RWPE2 (cell line): ENCODE data around the gene CIB4.

Source experiments
- ATAC-seq: fragments of 200-7000 bp; cut with Tn5 transposase; 3 replicates; pipeline ENCODE4 v1.9.1; 2021; ENCODE audit warnings: low read depth
- DNase-seq: peaks from one replicate; pipeline ENCODE4 v3.0.0-alpha.2; 2020; ENCODE audit warnings: low spot score
- H3K27ac ChIP-seq: fragments of 450-650 bp; 2 replicates; pipeline ENCODE4 v1.5.1; 2017; ENCODE audit warnings: mild to moderate bottlenecking; ENCODE audit not compliant: poor library complexity, severe bottlenecking
- H3K27me3 ChIP-seq: fragments of 250-450 bp; sonication (Bioruptor Pico); 2 replicates; pipeline ENCODE4 v1.5.1; 2021; ENCODE audit warnings: mild to moderate bottlenecking, moderate library complexity; ENCODE audit not compliant: insufficient read depth, poor library complexity, severe bottlenecking
- H3K36me3 ChIP-seq: fragments of 250-450 bp; sonication (Bioruptor Pico); 2 replicates; pipeline ENCODE4 v1.5.1; 2020; ENCODE audit warnings: low read depth, mild to moderate bottlenecking, moderate library complexity
- H3K4me1 ChIP-seq: fragments of 250-450 bp; sonication (Bioruptor Pico); 2 replicates; pipeline ENCODE4 v1.5.1; 2021; ENCODE audit warnings: mild to moderate bottlenecking, moderate library complexity; ENCODE audit not compliant: insufficient read depth, poor library complexity, severe bottlenecking
- H3K4me3 ChIP-seq: fragments of 250-450 bp; sonication (Bioruptor Pico); 2 replicates; pipeline ENCODE4 v1.5.1; 2021; ENCODE audit warnings: mild to moderate bottlenecking, moderate library complexity; ENCODE audit not compliant: severe bottlenecking
- H3K9me3 ChIP-seq: fragments of 250-450 bp; sonication (Bioruptor Pico); 2 replicates; pipeline ENCODE4 v1.5.1; 2021; ENCODE audit warnings: mild to moderate bottlenecking, moderate library complexity; ENCODE audit not compliant: severe bottlenecking
- TF ChIP-seq, protein P1 (sequence below): fragments of 450-650 bp; IDR thresholded peaks from one replicate; pipeline ENCODE4 v1.5.1; 2017; ENCODE audit warnings: mild to moderate bottlenecking, moderate library complexity; ENCODE audit not compliant: poor library complexity, severe bottlenecking

CIB4 gene

DNA sequence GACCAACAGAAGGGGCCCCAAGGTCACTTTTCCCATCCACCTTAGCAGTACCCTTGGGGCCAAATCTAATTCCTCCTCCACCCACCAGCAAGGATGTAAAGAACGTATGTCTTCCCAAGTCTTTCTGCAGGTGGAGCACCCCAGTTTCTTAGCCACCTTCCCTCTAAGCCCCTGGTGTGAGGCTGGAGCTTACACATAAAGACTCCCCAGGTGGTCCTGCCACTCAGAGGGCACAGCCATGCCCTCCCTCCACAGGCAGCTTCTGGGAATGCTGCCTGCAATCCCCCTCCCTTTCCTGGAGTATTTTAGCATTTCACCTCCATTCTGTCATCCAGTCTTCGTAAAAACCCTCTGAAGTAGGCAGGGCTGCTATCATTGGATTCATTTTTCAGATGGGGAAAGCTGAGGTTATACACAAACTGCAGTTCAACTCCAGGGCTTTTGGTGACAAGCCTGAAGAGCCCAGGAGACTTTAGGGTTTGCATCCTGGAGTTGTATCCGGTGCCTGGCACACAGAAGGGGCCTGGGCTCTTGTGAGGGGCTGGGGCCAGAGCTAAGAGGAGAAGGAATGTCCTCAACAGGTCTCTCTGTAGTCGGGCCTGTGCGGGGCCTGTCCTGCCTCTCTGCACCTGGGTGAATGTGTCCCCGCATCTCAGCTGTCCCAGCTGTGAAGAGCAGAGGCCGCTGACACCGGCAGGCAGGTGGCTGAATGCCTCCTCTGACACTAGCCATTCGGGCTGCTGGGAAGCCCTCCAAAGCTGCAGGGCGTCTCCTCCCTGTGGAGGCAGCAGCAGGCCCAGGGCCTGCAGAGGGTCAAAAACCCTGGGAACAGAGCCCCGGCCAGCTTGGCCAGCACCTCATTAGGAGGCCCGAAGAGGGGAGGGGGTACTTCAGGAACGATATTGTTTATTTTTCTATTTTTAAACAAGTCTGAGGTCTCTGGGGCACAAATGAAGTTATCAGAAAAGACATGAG is 27.6 kb downstream of the CIB4 start:
- Histone ChIP-seq H3K9me3 (no peaks in the 10 kb centered on the region), H3K4me3 (no peak overlapping the region), H3K4me1 (no peaks in the 10 kb centered on the region), H3K27me3 (no peaks in the 10 kb centered on the region), H3K27ac (no peak overlapping the region), H3K36me3 (no peaks in the 10 kb centered on the region)
- TF ChIP-seq, protein P1, sequence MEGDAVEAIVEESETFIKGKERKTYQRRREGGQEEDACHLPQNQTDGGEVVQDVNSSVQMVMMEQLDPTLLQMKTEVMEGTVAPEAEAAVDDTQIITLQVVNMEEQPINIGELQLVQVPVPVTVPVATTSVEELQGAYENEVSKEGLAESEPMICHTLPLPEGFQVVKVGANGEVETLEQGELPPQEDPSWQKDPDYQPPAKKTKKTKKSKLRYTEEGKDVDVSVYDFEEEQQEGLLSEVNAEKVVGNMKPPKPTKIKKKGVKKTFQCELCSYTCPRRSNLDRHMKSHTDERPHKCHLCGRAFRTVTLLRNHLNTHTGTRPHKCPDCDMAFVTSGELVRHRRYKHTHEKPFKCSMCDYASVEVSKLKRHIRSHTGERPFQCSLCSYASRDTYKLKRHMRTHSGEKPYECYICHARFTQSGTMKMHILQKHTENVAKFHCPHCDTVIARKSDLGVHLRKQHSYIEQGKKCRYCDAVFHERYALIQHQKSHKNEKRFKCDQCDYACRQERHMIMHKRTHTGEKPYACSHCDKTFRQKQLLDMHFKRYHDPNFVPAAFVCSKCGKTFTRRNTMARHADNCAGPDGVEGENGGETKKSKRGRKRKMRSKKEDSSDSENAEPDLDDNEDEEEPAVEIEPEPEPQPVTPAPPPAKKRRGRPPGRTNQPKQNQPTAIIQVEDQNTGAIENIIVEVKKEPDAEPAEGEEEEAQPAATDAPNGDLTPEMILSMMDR = no peak
- ATAC-seq = no peak
- DNase-seq = no peak

DNA sequence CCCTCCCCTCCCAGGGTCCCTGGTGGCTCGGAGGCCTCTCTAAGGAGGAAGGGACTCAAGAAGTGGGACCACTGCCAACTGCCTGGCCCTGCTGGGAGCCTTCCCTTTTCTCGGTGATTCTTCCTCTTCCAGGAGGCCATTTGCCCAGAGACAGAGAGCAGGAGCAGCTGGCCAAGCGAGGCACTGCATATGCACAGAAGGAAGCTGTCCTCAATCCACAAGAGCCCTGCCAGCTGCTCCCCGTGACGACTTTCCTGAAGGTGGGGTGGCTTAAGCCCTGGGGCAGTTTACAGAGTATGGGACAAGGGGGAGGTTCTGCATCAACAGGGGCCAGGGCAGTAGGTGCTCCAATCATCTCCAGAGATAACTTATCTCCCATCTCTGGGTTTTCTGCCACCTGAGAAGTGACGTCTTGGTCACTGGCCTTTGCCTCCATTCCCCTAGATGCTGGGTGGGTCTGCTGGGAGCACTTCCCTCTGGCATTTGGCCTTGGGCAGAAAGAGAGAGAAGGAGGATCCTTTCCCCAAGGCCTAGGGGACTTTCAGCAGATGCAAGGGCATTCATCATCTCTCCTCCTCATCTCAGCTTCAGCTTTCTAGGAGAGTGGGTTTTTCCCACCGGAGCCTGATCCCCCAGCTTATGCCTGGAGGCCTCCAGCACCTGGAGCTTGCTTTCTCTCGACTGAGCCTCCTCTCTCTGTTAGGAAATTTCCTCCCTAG is 28.5 kb downstream of the CIB4 start:
- Histone ChIP-seq H3K9me3 (no peaks in the 10 kb centered on the region), H3K27ac (no peak overlapping the region), H3K27me3 (no peaks in the 10 kb centered on the region), H3K36me3 (no peaks in the 10 kb centered on the region), H3K4me1 (no peaks in the 10 kb centered on the region), H3K4me3 (no peak overlapping the region)
- TF ChIP-seq, protein P1 = no peak
- DNase-seq (no peak), ATAC-seq (no peak)

- peaks cover 3% of the 10 kb centered on the region for H3K4me1 ChIP-seq
- no peaks in the 10 kb centered on the region for H3K36me3 ChIP-seq
- no peaks in the 10 kb centered on the region for H3K27me3 ChIP-seq
- ATAC-seq (no peak), DNase-seq (no peak)
- TF ChIP-seq, protein P1 = no peak
- H3K27ac ChIP-seq = no peak overlapping the region
- no peaks in the 10 kb centered on the region for H3K9me3 ChIP-seq
- no peak overlapping the region for H3K4me3 ChIP-seq
Observed at GRCh38 chr2:26612034-26612433, 29.1 kb downstream of the CIB4 start.

DNA sequence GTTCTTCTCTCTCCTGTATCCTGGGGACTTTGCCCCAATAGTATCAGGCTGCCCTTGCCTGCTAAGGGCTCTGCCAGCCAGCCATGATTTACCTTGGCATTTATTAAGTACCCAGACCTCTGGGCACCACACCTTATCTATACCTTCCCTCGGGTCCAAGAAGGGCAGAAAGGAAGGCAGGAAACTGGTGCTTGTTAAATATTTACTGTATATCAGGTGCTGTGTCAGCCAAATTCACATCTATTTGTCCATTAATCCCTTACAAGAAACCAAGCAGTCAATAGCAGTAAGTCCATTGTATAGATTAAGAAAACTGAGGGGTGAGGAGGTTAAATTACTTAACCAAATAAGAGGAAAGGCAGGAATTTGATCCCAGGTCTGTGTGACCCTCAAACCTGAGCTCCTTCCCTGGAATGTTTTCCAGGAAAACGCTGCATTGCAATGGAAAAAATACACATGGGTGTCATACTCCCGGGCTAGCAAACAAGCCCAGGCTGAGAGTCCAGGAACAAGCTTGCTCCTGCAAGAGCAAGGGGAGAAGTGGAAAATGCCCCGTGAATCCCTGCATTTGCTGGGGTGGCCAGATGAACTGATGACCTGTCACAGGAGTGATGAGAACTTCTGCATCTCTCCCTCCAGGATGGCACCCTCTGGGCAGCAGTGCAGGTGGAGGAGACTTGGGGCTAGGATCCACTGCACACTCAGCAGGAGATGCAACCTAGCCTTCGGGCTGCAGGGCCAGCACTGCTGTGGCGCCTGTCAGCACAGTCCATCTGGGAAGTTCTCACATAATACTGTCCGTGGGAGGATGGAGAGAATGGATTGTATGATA is 30.4 kb downstream of the CIB4 start:
- Histone ChIP-seq H3K27me3 (no peaks in the 10 kb centered on the region), H3K27ac (no peak overlapping the region), H3K9me3 (no peaks in the 10 kb centered on the region), H3K36me3 (no peaks in the 10 kb centered on the region), H3K4me1 (peaks cover 10% of the 10 kb centered on the region), H3K4me3 (no peak overlapping the region)
- TF ChIP-seq, protein P1 = no peak
- no peak for DNase-seq
- no peak for ATAC-seq
